Natural killer cell (primary cell): ENCODE results near the gene ACTR1B. TPM values are rescaled to one million over a fixed set of nuclear protein-coding genes. Genes with fewer than 3 reads are reported as not detected.

ENCODE experiments used
- ATAC-seq, 3 donors: fragments of 150-1000 bp in 2 of 3; fragments of 200-7000 bp in 1 of 3; cut with Tn5 transposase; 1 replicate in 1 of 3; 2 replicates in 2 of 3; pipeline ENCODE4 v1.10.0; 2021; ENCODE audit warnings: mild to moderate bottlenecking in 2 of 3, moderate library complexity in 2 of 3
- DNase-seq, 2 donors: peaks; one replicate each; pipeline versions ENCODE4 v3.0.0 to v3.0.0-alpha.2; 2013 to 2021; ENCODE audit warnings: mixed read lengths in 1 of 2
- H3K27ac ChIP-seq: one replicate; pipeline ENCODE4 v1.5.1; 2013; ENCODE audit warnings: mild to moderate bottlenecking, low read length
- H3K27me3 ChIP-seq: one replicate; pipeline ENCODE4 v1.6.1; 2013; ENCODE audit warnings: low read length; ENCODE audit not compliant: control insufficient read depth, insufficient read depth
- H3K36me3 ChIP-seq: one replicate; pipeline ENCODE4 v1.6.1; 2013; ENCODE audit warnings: low read length; ENCODE audit not compliant: control insufficient read depth, insufficient read depth
- H3K4me1 ChIP-seq: one replicate; pipeline ENCODE4 v1.6.1; 2013; ENCODE audit warnings: low read length; ENCODE audit not compliant: control insufficient read depth, insufficient read depth
- H3K4me3 ChIP-seq: one replicate; pipeline ENCODE4 v1.5.1; 2013; ENCODE audit warnings: low read length
- H3K9me3 ChIP-seq: one replicate; pipeline ENCODE4 v1.6.1; 2013; ENCODE audit warnings: low read length; ENCODE audit not compliant: control insufficient read depth, insufficient read depth
- H3K27ac Mint-ChIP-seq, 2 donors: one replicate each; pipeline ENCODE4 v1.8.0; 2022; ENCODE audit warnings: mild to moderate bottlenecking in 2 of 2, mixed read lengths in 2 of 2, moderate library complexity in 1 of 2
- H3K27me3 Mint-ChIP-seq, 2 donors: one replicate each; pipeline ENCODE4 v1.8.0; 2022; ENCODE audit warnings: low read depth in 2 of 2, mixed read lengths in 2 of 2
- H3K36me3 Mint-ChIP-seq: one replicate; pipeline ENCODE4 v1.8.0; 2022; ENCODE audit warnings: mixed read lengths
- H3K4me1 Mint-ChIP-seq, 2 donors: one replicate each; pipeline ENCODE4 v1.8.0; 2022; ENCODE audit warnings: mixed read lengths in 2 of 2
- H3K4me3 Mint-ChIP-seq: one replicate; pipeline ENCODE4 v1.8.0; 2022; ENCODE audit warnings: mild to moderate bottlenecking, moderate library complexity, mixed read lengths
- H3K9me3 Mint-ChIP-seq, 2 donors: one replicate each; pipeline ENCODE4 v1.8.0; 2022; ENCODE audit warnings: mixed read lengths in 2 of 2
- WGBS: methylation state at CpG from one replicate; pipeline ENCODE4 v1.1.7; 2013; ENCODE audit warnings: missing lambda C conversion rate; ENCODE audit not compliant: insufficient coverage; 5-methylcytosine and 5-hydroxymethylcytosine counted together
- intact Hi-C: fragments of 100-400 bp; cut with micrococcal nuclease; formaldehyde crosslinking; loops from one replicate; pipeline ENCODE4 v1.14.2; 2022
- total RNA-seq, 4 donors: library from RNA; stranded (reverse); fragments of 120-200 nt in 1 of 4; gene quantifications; one replicate each; pipeline versions ENCODE4 v1.2.3 to v1.2.4, GENCODE V29; 2013 to 2022
- TF ChIP-seq, protein P1 (sequence below): fragments of 200-600 bp; IDR thresholded peaks from one replicate; pipeline ENCODE4 v1.8.0; 2022; ENCODE audit warnings: antibody characterized with exemption

Gene ACTR1B
- total RNA-seq, 3 donors from 2014 or later (not counting 1 experiment from before 2014, with no cell fraction given): 71.6 to 81.1 (median 73.1) TPM

- WGBS: 99% methylated on average over 5 of the region's 5 CpGs
- TF ChIP-seq, protein P1, sequence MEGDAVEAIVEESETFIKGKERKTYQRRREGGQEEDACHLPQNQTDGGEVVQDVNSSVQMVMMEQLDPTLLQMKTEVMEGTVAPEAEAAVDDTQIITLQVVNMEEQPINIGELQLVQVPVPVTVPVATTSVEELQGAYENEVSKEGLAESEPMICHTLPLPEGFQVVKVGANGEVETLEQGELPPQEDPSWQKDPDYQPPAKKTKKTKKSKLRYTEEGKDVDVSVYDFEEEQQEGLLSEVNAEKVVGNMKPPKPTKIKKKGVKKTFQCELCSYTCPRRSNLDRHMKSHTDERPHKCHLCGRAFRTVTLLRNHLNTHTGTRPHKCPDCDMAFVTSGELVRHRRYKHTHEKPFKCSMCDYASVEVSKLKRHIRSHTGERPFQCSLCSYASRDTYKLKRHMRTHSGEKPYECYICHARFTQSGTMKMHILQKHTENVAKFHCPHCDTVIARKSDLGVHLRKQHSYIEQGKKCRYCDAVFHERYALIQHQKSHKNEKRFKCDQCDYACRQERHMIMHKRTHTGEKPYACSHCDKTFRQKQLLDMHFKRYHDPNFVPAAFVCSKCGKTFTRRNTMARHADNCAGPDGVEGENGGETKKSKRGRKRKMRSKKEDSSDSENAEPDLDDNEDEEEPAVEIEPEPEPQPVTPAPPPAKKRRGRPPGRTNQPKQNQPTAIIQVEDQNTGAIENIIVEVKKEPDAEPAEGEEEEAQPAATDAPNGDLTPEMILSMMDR: no peak
- intact Hi-C loops: loop anchor here (2.0 to 5.0 kb wide), 2 partner anchors 31 to 583 kb away; partner anchors contain the start of genes ACTR1B and ANKRD36
- no peaks in the 10 kb centered on the region for H3K9me3 Mint-ChIP-seq
- no peak for ATAC-seq
- H3K4me1 Mint-ChIP-seq: peaks cover 4 to 5% of the 10 kb centered on the region in 2 donors
- Histone ChIP-seq H3K36me3 (no peaks in the 10 kb centered on the region), H3K4me1 (no peaks in the 10 kb centered on the region), H3K4me3 (no peak overlapping the region), H3K27ac (no peak overlapping the region), H3K9me3 (no peaks in the 10 kb centered on the region), H3K27me3 (no peaks in the 10 kb centered on the region)
- no peak overlapping the region for H3K4me3 Mint-ChIP-seq
- H3K36me3 Mint-ChIP-seq: no peaks in the 10 kb centered on the region
- H3K27me3 Mint-ChIP-seq: peaks cover 4 to 10% of the 10 kb centered on the region in 2 donors
- DNase-seq: no peak
- no peak overlapping the region for H3K27ac Mint-ChIP-seq
Observed at GRCh38 chr2:97695744-97696143, 31.9 kb upstream of the ACTR1B start.

- no peak overlapping the region for H3K4me3 ChIP-seq
- ATAC-seq: no peak
- Mint-ChIP-seq H3K36me3 (no peaks in the 10 kb centered on the region), H3K27ac (no peak overlapping the region), H3K9me3 (no peaks in the 10 kb centered on the region), H3K4me1 (peaks cover 4 to 5% of the 10 kb centered on the region in 2 donors), H3K4me3 (no peak overlapping the region), H3K27me3 (peaks cover 4 to 5% of the 10 kb centered on the region in 2 donors)
- intact Hi-C loops: no loop called here
- no peaks in the 10 kb centered on the region for H3K4me1 ChIP-seq
- H3K36me3 ChIP-seq: no peaks in the 10 kb centered on the region
- H3K27me3 ChIP-seq: no peaks in the 10 kb centered on the region
- DNase-seq: no peak
- no peaks in the 10 kb centered on the region for H3K9me3 ChIP-seq
- TF ChIP-seq, protein P1: no peak
- H3K27ac ChIP-seq: no peak overlapping the region
Observed at GRCh38 chr2:97693476-97693875, 29.6 kb upstream of the ACTR1B start.

DNA sequence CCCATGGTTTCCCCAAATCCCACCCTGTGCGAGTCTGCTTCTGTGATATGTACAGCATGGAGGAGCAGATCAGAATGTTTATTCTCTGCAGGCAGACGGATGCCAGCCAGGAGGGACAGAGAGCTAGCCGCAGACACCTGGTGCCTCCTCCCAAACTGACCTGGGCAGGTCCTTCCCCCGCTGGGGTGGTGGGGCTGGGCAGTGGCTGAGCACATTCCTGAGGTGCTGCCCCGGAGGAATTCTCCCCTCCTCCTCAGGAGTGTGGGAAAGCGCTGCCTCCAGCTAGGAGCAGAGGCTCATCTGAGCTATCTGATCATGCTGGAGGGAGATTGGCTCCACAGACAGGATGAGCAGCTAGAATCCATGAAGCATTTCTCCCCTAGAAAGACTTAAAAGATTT lies 27.3 kb upstream of the ACTR1B start:
- Mint-ChIP-seq H3K27me3 (no peaks in the 10 kb centered on the region), H3K9me3 (no peaks in the 10 kb centered on the region)
- intact Hi-C loops: no loop called here

More for the DNA sequence above, 27.3 kb upstream of the ACTR1B start:
- H3K27ac Mint-ChIP-seq: no peak overlapping the region
- no peaks in the 10 kb centered on the region for H3K27me3 ChIP-seq
- H3K36me3 Mint-ChIP-seq: no peaks in the 10 kb centered on the region
- ATAC-seq (no peak), DNase-seq (no peak)
- TF ChIP-seq, protein P1: no peak
- no peaks in the 10 kb centered on the region for H3K9me3 ChIP-seq
- no peak overlapping the region for H3K27ac ChIP-seq
- 95% methylated on average over 6 of the region's 6 CpGs for WGBS
- H3K4me3 ChIP-seq: no peak overlapping the region
- H3K4me3 Mint-ChIP-seq: no peak overlapping the region
- H3K4me1 ChIP-seq: peaks cover 7% of the 10 kb centered on the region
- no peaks in the 10 kb centered on the region for H3K4me1 Mint-ChIP-seq
- no peaks in the 10 kb centered on the region for H3K36me3 ChIP-seq
